Measurements from ENCODE around the gene PARP11.

PARP11 gene

DNA sequence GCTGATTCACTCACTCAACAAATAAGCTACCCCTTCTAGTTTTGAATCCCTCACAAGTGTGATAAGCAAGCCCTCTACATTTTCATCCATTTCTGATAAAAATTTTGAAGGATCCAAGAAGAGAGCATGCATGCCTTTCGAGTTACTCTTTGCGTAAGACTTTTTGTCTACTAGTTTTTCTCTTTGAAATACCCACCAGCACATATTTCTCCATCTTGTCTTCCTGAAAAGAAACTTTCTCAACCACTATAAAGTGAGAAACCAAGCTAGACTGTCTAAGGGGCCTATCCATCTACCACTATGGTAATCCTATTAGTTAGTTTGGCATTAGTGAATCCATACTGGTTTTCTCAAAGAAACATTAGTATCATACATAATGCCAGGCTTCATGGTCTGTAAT is 56.9 kb downstream of the PARP11 start:
- DNase-seq: no peak

DNA sequence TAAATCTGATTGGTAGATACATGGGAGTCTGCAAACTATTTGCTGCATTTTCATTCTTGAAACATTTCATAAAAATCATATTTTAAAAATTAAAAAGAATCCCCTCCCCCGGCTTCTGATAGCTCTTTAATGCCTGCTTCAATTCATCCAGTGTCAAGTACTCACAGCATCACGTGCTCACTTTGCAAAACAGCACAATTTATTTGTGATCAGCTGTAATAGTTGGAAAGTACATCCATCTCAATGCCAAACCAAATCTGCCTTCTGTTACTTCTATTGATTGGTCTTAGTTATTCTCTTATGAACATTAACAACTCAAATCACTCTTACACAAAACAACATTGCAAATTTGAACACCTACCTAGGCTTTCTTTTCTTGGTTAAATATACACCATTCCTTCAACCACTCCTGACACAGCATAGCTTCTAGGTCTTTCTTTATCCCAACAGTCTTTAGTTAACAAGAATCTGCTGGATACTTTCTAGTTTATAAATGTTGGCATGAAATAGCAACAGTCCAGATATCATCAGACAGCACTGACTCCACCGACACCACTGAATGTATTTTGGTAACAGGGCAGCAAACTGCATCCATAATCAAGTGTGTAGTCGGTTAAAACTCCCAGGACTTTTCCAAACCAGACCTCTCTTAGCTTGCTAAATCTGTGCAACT is 58.0 kb downstream of the PARP11 start:
- DNase-seq: no peak

- DNase-seq: no peak
Observed at GRCh38 chr12:3810540-3810939, 62.7 kb downstream of the PARP11 start.

GRCh38 chr12:3810016-3810370 is 63.2 kb downstream of the PARP11 start:
- no peak for DNase-seq

GRCh38 chr12:3809357-3810015 is 63.7 kb downstream of the PARP11 start:
- DNase-seq: no peak

- peak; percentile 39 for DNase-seq
Observed at GRCh38 chr12:3805077-3805476, 68.1 kb downstream of the PARP11 start.

DNA sequence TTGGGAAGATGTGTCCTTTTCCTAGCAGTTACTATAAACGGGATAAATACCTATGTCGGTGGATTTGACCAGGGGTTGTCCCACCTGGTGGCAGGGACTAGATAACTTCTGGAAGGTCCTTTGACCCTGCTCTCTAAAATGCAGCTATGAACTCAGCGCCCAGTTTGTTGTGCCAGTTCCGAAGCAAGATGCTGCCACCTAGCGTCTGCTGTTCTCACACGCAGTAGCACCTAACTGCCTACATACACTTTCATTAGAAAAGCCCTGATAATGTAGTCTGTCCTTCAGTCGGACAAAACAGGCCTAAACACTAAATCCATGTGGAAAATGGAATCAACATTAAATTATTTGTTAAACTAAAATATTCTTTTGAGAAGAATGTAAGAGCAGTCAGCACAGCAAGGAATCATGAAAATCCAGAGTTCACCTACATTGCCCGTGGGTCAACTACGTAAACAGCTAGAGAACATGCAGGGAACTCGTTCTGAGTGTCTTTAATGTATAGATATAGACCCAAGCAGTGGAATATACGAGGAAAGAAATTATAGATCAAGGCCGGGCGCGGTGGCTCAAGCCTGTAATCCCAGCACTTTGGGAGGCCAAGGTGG is 69.2 kb downstream of the PARP11 start:
- peak; percentile 74 for DNase-seq

GRCh38 chr12:3802721-3803120 is 70.5 kb downstream of the PARP11 start:
- DNase-seq: no peak

DNA sequence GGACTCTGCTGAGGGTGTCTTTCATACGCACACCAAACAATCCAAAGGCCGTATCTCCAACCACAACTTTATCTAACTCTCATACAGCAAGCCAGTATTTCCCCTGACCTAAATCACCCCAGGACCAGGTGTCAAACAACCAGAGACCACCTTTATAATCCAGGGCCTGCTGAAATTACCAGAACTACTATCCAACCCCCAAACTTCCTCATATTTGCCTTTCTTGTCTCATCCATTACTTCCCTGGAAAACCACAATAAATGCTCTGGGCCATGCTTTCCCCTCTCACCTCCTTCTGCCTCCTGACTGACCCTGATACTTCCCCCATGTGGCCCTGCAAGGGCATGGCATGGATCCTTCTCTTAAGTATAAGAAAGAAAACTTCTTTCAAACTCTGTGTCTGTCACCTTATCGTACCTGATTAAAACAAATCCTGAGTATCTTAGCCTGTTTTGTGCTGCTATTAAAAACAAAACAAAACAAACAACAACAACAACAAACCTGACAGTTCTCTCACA is 75.6 kb downstream of the PARP11 start:
- no peak for DNase-seq

- no peak for DNase-seq
Observed at GRCh38 chr12:3795492-3796133, 77.6 kb downstream of the PARP11 start.

DNA sequence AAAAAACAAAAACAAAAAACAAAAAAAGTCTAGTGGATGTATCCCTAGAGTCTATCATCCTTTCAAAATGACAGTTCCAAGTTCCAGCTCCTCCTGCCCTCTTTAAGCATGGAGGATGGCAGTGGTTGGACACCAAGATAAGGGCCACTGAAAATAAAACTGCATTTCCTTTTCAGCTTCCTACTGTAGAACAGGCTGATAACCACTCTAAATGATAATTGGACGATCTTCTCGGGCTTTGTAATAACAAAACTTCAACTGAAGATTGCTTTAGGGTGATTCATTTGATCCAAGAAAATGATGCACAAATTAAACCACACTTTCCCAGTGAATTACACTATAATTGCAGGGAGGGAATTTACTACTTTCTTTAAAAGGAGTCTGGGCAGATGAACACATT is 78.1 kb downstream of the PARP11 start:
- no peak for DNase-seq

DNA sequence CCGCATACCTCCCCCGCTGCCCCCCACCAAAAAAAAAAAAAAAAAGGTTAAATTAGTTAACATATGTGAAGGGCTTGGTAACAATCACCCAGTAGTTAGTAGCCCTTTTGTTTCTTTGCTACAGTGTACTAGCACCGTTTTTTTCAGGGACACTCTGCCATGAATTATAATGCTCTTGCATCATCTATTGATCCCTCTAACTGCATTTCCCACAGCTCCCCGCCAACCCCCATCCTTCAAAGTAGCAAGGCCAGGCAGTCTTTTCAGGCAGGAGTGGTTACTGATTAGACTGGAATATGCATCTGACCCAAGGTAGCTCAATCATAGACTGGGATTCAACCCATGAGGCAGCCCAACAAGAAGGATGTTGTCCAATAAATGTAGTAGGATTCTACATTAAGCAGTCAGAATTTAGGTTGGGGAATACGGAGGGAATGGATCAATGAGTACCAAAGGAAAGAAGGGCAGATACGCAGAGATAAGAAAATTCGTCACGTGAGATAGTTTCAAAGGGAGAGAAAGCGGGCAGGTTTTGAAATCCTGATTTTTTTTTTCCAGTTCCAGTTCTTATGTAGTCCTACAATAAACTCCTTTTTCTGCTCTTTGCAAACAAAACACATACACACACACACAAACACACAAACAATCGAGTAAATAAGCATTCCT is 80.4 kb downstream of the PARP11 start:
- no peak for DNase-seq

DNA sequence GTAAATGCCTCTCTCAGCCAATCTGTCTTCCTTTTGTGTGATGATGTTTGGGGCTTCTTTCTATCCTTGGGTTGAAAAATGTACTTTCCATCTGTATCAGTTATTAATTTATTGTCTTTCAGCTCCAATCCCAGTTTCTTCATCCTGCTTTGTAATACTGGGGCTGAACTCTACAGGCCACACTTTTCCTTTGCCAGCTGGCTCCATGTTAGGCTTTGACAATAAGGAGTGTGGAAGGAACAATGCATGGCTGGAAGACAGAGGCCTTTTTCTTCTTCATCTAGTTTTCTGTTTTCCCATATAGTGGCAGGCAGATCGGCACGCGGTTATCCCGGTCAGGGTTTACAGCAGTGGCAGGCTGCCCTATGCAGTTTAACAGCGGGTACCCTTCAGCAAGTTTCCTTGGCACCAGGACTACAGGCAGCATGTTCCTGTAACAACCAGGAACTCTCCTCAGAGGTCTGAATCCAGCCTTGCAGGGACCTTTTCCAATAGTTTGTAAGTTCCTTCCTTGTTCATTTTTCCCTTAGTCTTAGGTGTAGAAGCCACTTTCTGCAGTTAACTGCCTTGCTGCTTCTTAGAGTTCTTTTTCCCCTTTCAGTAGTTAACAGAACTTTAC is 81.8 kb downstream of the PARP11 start:
- no peak for DNase-seq

GRCh38 chr12:3790642-3791041 is 82.6 kb downstream of the PARP11 start:
- DNase-seq: no peak

GRCh38 chr12:3789838-3790237 is 83.4 kb downstream of the PARP11 start:
- no peak for DNase-seq

DNA sequence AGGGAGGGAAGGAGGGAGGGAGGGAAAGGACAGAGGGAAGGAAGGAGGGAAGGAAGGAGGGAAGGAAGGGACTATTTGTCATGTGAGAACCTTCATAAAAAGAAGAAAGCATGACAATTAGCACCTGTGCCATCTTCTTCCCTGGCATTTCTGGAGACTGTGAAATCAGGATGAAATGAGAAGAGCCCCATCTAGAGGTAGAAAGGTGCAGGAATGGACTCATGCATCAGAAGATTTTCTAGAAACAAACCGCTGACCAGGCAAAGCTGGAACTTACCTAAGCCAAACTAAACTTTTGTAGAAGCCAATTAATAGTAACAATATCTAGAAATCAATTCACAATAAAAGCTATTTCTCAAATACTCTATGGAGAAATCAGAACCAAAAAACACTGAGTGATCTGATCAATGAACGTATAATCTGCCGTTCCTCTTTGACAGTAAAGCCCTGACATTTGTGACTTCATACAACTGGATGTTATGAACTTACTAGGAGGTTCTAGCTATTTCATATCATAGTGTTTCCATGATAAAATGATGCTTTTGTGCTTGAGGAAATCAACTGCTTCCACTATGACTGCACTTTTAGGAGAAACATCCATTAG is 95.9 kb downstream of the PARP11 start:
- peak; percentile 50 for DNase-seq

- DNase-seq: no peak
Observed at GRCh38 chr12:3775385-3776035, 97.7 kb downstream of the PARP11 start.

DNA sequence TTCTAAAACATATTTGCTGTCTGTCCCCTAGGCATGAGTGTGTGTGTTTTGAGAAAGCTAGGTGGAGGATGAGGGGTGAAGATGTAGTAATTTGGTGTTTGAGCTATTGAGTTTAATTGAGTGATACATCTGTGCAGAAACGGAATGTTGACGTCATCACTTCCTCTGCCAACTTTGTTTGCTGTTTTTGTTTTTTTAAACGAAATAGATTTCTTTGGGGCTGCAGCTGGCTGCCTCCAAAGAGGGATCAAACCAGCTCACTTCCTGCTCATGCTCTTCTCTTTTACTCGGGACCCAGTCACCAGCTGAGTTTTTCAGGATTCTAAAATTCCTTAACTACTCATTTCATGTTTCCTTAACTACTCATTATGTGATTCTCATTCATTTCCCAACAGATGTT is 100.8 kb downstream of the PARP11 start:
- no peak for DNase-seq

DNA sequence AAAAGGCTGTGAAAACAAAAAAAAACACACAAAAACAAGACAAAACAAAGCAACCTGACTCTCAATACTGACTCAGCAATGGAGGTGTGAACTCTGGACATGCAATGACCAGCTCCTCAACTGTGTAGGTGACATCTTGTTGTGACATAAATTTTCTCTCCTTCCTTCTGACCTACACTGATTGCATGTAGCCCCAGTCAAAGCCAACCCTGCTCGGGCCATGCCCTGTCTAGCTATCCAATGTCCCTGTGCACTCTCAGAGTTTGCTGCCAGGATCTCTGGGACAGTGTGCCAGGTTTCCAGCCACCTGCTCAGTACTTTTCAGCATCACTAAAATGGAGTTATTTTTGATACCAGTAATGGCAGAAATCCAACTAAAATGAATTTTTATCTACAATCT is 101.3 kb downstream of the PARP11 start:
- DNase-seq: no peak

DNA sequence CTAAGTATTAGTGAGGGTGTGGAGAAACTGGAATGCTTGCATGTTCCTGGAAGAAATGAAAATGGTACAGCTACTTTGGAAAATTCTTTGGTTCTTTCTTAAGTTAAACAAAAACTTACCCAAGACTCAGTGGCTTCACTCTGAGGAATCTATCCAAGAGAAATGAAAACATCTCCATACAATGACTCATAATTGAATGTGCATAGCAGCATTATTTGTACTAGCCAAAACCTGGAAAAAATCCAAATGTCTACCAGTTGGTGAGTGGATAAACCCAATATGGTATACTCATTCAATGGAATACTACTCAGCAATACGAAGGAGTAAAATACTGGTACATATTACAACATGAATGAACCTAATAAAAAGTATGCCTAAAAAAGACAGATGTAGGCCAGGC is 102.3 kb downstream of the PARP11 start:
- no peak for DNase-seq

DNA sequence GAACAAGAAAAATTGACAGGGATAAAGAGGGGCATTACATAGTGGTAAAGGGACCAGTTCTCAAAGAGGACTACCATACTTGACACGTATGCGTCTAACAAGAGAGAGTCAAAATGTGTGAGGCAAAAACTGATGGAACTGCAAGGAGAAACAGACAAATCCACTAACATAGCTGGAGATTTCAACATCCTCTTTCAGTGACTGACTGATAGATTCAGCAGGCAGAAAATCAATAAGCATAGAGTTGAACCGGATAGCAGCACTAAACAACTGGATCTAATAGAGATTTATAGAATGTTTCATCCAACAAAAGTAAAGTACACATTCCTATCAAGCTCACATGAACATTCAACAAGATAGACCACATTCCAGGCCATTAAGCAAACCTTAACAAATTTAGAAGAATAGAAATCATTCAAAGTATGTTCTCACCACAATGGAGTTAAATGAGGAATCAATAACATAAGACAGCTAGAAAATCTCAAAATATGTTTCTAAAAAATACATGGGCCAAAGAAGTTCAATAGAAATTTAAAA is 104.2 kb downstream of the PARP11 start:
- DNase-seq: no peak
